AG09319 (cell line): ENCODE results near the gene OSBPL1A.
A peak's percentile ranks its signal among the peaks of the same experiment; 100 is the strongest.

Experiments
- DNase-seq: peaks from one replicate; pipeline ENCODE4 v3.0.0-alpha.2; 2010; ENCODE audit warnings: low read depth; ENCODE audit errors: extremely low read depth
- TF ChIP-seq, protein P1 (sequence below): IDR thresholded peaks from 2 replicates; pipeline ENCODE4 v1.5.1; 2011; ENCODE audit warnings: low read depth, mild to moderate bottlenecking, inconsistent platforms, low read length, moderate library complexity

OSBPL1A gene

DNA sequence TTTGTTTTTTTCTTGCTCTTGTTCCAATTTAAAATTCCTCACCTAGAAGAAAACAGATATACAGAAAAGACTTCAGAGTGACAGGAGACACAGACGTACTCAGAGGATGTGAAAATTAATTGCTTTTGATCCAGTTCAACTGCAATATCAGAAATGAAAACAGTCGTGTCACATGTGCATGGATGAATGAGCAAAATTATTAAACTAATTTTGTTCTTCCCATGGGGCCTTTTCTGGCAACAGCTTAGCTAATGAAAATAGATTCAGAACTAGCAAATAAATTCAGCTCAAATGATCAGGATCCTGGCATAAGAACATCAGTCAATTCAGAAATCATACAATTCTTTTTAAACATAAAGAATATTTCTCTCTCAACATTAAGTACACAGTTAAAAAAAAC, 158.3 kb downstream of the OSBPL1A start:
- TF ChIP-seq, protein P1, sequence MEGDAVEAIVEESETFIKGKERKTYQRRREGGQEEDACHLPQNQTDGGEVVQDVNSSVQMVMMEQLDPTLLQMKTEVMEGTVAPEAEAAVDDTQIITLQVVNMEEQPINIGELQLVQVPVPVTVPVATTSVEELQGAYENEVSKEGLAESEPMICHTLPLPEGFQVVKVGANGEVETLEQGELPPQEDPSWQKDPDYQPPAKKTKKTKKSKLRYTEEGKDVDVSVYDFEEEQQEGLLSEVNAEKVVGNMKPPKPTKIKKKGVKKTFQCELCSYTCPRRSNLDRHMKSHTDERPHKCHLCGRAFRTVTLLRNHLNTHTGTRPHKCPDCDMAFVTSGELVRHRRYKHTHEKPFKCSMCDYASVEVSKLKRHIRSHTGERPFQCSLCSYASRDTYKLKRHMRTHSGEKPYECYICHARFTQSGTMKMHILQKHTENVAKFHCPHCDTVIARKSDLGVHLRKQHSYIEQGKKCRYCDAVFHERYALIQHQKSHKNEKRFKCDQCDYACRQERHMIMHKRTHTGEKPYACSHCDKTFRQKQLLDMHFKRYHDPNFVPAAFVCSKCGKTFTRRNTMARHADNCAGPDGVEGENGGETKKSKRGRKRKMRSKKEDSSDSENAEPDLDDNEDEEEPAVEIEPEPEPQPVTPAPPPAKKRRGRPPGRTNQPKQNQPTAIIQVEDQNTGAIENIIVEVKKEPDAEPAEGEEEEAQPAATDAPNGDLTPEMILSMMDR, result no peak
- no peak for DNase-seq

DNA sequence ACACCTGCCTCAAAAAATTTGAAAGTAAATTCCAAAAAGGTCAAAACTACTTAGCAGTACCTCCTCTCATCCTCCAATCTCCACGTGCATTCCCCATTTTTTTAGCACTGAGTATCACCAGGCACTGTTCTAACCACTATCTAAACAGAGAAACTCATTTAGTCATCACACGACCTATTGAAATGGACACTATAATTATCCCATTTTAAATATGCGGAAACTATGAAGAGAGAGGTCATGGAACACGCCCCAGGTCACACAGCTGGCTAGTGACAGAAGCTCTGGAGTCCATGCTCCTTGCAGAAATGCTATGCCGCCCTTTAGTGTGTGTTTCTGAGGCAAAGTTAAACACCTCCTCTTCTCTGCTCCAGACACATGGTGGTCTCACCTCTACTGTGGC, 159.2 kb downstream of the OSBPL1A start:
- TF ChIP-seq, protein P1, result no peak
- DNase-seq, result no peak

DNA sequence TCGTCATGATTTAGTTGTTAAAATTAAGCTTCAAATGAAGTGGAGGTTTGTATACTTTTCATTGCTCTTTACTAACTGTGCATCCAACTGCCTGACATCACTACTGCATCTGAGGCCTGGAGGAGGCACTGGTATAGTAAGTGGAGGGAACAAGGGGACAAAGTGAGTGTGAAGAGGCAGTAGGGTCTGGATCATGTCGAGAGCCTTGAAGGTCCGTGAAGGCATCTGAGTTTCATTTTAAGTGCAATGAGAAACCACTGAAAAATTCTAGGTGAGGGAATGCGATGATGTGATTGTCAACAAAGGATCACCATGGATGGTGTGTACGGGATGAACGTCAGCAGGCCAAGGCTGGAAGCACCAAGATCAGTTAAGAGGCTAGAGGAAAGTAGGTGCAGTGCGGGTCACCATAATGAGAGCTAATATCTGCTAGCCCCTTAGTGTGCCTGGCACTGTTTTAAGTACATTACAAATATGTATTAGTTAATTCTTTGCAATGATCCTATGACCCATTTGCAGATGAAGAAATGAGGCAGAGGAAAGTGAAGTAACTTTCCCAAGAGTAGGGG, 162.7 kb downstream of the OSBPL1A start:
- TF ChIP-seq, protein P1, result no peak
- DNase-seq, result no peak

DNA sequence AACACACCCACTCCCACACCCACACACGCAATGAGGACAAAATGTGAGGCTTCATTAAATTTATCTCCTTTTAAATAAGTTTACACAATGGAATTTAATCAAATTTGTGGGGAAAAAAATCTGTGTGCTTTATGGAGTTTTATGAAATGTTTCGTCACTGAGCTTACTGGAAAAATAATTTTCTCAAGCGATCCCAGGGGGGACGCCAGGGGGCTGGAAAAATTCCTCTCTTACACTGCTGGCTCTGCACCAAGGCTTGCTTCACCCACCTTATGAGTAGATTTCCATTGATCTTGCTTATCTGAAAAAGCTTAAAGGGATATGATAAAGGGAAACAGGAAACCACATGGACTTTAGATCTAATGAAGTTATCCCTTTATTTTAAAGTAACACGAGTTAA, 163.3 kb downstream of the OSBPL1A start:
- no peak for DNase-seq
- TF ChIP-seq, protein P1, result no peak

DNA sequence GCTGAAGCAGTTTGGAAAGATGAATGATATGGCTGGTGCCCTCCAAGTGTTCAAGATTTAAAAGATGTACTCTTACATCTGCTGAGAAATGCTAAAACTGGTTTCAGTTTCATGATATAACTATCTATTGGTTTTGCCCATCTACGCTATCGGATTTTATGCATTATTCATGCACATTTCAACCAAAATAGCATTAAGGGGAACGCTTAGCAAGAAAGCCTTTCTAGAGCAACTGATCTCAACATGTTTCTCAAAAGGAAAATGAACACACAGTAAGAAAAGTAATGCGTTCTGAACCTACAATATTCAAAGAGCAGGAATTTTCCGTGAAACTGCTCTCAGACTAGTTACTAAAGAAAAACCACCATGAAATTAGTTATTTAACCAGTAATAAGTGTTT, 164.8 kb downstream of the OSBPL1A start:
- DNase-seq, result no peak
- TF ChIP-seq, protein P1, result no peak

DNA sequence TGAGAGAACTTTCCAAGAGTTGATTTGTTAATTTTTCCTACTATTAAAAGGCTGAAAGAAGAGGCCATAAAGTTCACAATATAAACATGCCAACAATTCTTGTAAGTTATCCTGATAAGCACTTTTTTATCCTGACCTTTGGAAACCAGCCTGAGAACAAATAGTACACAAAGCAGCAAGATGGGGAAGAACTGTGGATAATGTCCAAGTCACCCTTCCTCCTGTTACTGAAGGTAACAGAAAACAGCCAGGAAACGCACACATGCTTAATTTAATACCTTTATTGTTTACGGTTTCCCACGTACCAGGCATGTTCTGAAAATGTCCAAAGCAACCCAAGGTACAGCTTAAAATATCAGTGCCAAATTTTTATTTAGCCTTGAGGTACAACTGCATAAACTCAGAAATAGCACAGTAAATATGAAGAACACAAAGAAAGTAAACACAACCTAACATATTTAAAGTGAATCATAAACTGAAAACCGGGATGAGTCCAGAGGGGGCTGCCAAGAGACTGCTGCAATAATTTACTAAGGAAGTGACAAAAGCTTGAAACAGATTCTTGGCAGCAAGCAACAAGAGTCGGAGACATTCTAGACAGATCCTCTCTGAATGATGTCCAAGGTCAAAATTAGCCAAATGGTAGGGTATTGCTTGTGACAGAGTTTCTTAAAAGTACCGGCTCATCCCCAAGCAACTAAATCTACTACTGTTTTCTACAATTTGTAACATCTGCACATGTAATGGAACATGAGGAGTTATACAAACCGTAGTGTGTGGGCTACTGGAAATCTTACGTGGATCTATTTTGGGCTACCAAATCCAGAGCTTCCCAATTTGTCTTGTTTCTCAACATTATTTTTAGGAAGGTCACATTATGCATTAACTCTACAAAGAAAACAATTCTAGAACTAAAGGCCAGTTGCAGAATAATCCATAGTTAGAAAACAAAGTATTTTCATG, 165.6 kb downstream of the OSBPL1A start:
- peak; percentile 5 for DNase-seq
- TF ChIP-seq, protein P1, result no peak

DNA sequence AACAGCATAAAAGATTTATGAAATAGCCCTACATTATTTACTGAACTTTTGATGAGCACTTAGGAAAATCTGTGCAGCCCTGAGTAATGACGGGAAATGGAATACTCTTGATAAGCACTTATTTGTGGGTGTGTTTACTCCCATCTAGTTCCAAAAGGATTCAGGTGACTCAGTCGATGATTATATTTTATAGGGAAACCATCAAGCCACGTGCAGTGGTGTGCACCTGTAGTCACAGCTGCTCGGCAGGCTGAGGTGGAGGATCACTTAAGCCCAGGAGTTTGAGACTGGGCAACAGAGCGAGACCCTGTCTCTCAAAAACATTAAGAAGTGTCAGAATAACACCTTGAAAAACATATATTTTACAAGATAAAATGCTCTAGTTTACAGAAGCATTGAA, 166.9 kb downstream of the OSBPL1A start:
- TF ChIP-seq, protein P1, result no peak

More for the DNA sequence above, 166.9 kb downstream of the OSBPL1A start:
- no peak for DNase-seq
